ENCODE results near the gene ARHGAP5.

ARHGAP5 gene

DNA sequence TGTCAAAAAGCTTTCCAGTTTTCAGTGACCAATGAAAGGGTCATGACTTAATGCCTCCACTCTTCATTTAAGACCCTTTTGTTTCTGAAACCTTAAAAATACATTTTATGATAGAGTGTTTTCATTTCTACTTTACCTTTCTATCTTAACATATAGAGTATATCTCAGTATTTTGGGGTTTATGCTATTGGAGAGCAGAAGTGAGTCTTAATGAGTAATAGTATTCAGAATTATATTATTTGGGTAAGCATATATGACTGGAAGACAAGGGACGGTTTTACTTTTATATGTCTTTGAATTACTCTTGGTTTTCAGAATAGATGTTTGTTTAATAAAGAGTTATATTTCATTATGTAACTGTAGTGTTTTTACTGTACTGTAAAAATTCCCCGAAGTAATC, 10.8 kb downstream of the ARHGAP5 start:
- H3K9me3 ChIP-seq (ENCODE audit: control insufficient read depth, insufficient read depth, low read length) = no peaks in the 10 kb centered on the region
- no peak overlapping the region for H3K4me3 ChIP-seq (ENCODE audit: low read length)
- no peaks in the 10 kb centered on the region for H4K20me1 ChIP-seq (ENCODE audit: control insufficient read depth, insufficient read depth, low read depth, low read length)
- peaks cover 29% of the 10 kb centered on the region for H3K79me2 ChIP-seq (ENCODE audit: control insufficient read depth, low read length)
- no peaks in the 10 kb centered on the region for H3K4me1 ChIP-seq (ENCODE audit: control insufficient read depth, low read length)
- H3K9me2 ChIP-seq (replicated peaks; ENCODE audit: control insufficient read depth, low read length) = no peaks in the 10 kb centered on the region
- H3F3A ChIP-seq (ENCODE audit: control insufficient read depth, insufficient read depth) = no peaks in the 10 kb centered on the region
- H3K4me2 ChIP-seq (ENCODE audit: low read length) = no peak overlapping the region
- H3K27ac ChIP-seq (ENCODE audit: low read depth, low read length) = no peak overlapping the region
- H3K36me3 ChIP-seq (ENCODE audit: control insufficient read depth, low read length) = peaks cover 4% of the 10 kb centered on the region; the same call in 1 of the 2 replicates
- TF ChIP-seq EZH2phosphoT487 (IDR thresholded peaks at IDR 0.05; ENCODE audit: borderline replicate concordance, low read length) = no peak
- TF ChIP-seq, protein P1, sequence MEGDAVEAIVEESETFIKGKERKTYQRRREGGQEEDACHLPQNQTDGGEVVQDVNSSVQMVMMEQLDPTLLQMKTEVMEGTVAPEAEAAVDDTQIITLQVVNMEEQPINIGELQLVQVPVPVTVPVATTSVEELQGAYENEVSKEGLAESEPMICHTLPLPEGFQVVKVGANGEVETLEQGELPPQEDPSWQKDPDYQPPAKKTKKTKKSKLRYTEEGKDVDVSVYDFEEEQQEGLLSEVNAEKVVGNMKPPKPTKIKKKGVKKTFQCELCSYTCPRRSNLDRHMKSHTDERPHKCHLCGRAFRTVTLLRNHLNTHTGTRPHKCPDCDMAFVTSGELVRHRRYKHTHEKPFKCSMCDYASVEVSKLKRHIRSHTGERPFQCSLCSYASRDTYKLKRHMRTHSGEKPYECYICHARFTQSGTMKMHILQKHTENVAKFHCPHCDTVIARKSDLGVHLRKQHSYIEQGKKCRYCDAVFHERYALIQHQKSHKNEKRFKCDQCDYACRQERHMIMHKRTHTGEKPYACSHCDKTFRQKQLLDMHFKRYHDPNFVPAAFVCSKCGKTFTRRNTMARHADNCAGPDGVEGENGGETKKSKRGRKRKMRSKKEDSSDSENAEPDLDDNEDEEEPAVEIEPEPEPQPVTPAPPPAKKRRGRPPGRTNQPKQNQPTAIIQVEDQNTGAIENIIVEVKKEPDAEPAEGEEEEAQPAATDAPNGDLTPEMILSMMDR (IDR thresholded peaks at IDR 0.05; ENCODE audit: low read depth, low read length, poor library complexity, severe bottlenecking) = no peak
- H3K27me3 ChIP-seq (ENCODE audit: control insufficient read depth, low read length) = no peaks in the 10 kb centered on the region

DNA sequence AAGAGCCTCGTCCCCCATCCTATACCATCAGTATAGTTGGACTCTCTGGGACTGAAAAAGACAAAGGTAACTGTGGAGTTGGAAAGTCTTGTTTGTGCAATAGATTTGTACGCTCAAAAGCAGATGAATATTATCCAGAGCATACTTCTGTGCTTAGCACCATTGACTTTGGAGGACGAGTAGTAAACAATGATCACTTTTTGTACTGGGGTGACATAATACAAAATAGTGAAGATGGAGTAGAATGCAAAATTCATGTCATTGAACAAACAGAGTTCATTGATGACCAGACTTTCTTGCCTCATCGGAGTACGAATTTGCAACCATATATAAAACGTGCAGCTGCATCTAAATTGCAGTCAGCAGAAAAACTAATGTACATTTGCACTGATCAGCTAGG, 13.6 kb downstream of the ARHGAP5 start:
- Histone ChIP-seq H3K4me1 (ENCODE audit: control insufficient read depth, low read length) (no peaks in the 10 kb centered on the region), H3K4me3 (ENCODE audit: low read length) (no peak overlapping the region), H3K4me2 (ENCODE audit: low read length) (no peak overlapping the region), H3K79me2 (ENCODE audit: control insufficient read depth, low read length) (peaks cover 10% of the 10 kb centered on the region), H3K27ac (ENCODE audit: low read depth, low read length) (no peak overlapping the region), H4K20me1 (ENCODE audit: control insufficient read depth, insufficient read depth, low read depth, low read length) (no peaks in the 10 kb centered on the region), H3K9me2 (replicated peaks; ENCODE audit: control insufficient read depth, low read length) (no peaks in the 10 kb centered on the region), H3K9me3 (ENCODE audit: control insufficient read depth, insufficient read depth, low read length) (no peaks in the 10 kb centered on the region), H3K36me3 (ENCODE audit: control insufficient read depth, low read length) (peaks cover 4% of the 10 kb centered on the region; the same call in 1 of the 2 replicates), H3F3A (ENCODE audit: control insufficient read depth, insufficient read depth) (no peaks in the 10 kb centered on the region), H3K27me3 (ENCODE audit: control insufficient read depth, low read length) (no peaks in the 10 kb centered on the region)
- TF ChIP-seq, protein P1 (IDR thresholded peaks at IDR 0.05; ENCODE audit: low read depth, low read length, poor library complexity, severe bottlenecking) = no peak
- no peak for TF ChIP-seq EZH2phosphoT487 (IDR thresholded peaks at IDR 0.05; ENCODE audit: borderline replicate concordance, low read length)

DNA sequence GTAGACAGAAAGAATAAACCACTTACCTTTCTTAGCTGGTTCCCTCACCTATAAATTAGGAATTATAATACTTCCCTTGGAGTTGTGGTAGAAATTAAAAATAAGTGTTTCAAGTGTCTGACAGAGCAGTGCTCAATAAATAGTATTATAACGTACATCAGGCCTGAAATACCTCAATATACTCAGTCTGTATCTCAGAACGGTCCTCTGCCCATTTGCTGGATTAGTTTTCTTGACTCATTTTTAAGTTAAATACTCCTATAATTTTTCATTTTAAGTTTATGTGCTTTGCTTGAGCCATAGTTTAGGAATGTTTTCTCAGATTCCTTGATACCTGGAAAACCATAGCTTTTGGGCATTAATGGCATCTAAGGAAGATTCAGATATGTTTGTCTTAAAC, 22.4 kb downstream of the ARHGAP5 start:
- Histone ChIP-seq H3K4me2 (ENCODE audit: low read length) (no peak overlapping the region), H3K27ac (ENCODE audit: low read depth, low read length) (no peak overlapping the region), H3K79me2 (ENCODE audit: control insufficient read depth, low read length) (no peaks in the 10 kb centered on the region), H3K9me3 (ENCODE audit: control insufficient read depth, insufficient read depth, low read length) (no peaks in the 10 kb centered on the region), H3K4me3 (ENCODE audit: low read length) (no peak overlapping the region), H3K36me3 (ENCODE audit: control insufficient read depth, low read length) (no peaks in the 10 kb centered on the region), H3K9me2 (replicated peaks; ENCODE audit: control insufficient read depth, low read length) (no peaks in the 10 kb centered on the region), H4K20me1 (ENCODE audit: control insufficient read depth, insufficient read depth, low read depth, low read length) (no peaks in the 10 kb centered on the region), H3K4me1 (ENCODE audit: control insufficient read depth, low read length) (peaks cover 13% of the 10 kb centered on the region), H3K27me3 (ENCODE audit: control insufficient read depth, low read length) (no peaks in the 10 kb centered on the region), H3F3A (ENCODE audit: control insufficient read depth, insufficient read depth) (peaks cover 2% of the 10 kb centered on the region; the same call in 1 of the 2 replicates)
- TF ChIP-seq, protein P1 (IDR thresholded peaks at IDR 0.05; ENCODE audit: low read depth, low read length, poor library complexity, severe bottlenecking) = no peak
- TF ChIP-seq EZH2phosphoT487 (IDR thresholded peaks at IDR 0.05; ENCODE audit: borderline replicate concordance, low read length) = no peak

Measured in DOHH2 (cell line).